Left lung (tissue), 10 donors: Measurements from ENCODE around the gene SENP8. TPM values are rescaled to one million over a fixed set of nuclear protein-coding genes. Genes with fewer than 3 reads are reported as not detected.
A peak's percentile ranks its signal among the peaks of the same experiment; 100 is the strongest.

Experiments used
- ATAC-seq: fragments of 200-7000 bp; cut with Tn5 transposase; one replicate; pipeline ENCODE4 v1.9.1; 2020; ENCODE audit warnings: moderate library complexity
- DNase-seq, 4 donors: peaks; one replicate each; pipeline ENCODE4 v3.0.0-alpha.2; 2013 to 2020
- H3K27ac ChIP-seq, 2 donors: fragments of 200-600 bp; sonication (generic) in 1 of 2; one replicate each; pipeline versions ENCODE4 v1.5.0 to v1.8.0; 2020 to 2021
- H3K27me3 ChIP-seq, 2 donors: fragments of 200-600 bp; sonication (generic) in 1 of 2; one replicate each; pipeline versions ENCODE4 v1.5.0 to v1.8.0; 2020 to 2021
- H3K36me3 ChIP-seq, 2 donors: fragments of 200-600 bp; sonication (generic) in 1 of 2; one replicate each; pipeline versions ENCODE4 v1.5.0 to v1.8.0; 2020 to 2021
- H3K4me1 ChIP-seq, 2 donors: fragments of 200-600 bp; one replicate each; pipeline ENCODE4 v1.8.0; 2021
- H3K4me3 ChIP-seq, 2 donors: fragments of 200-600 bp; sonication (generic) in 1 of 2; one replicate each; pipeline versions ENCODE4 v1.5.0 to v1.8.0; 2020 to 2021; ENCODE audit warnings: mild to moderate bottlenecking in 1 of 2
- H3K9me3 ChIP-seq, 2 donors: fragments of 200-600 bp; sonication (generic) in 1 of 2; one replicate each; pipeline versions ENCODE4 v1.5.0 to v1.8.0; 2020 to 2021
- intact Hi-C, 2 donors: fragments of 100-400 bp; cut with DNase I; formaldehyde crosslinking; loops; one replicate each; pipeline versions ENCODE4 v1.11.2 to v1.14.2; 2022
- polyA plus RNA-seq, 6 donors: library from polyadenylated mRNA; unstranded; fragments of 120-200 nt; gene quantifications; one replicate each; pipeline ENCODE4 v1.2.1, GENCODE V29; 2013; ENCODE audit not compliant: insufficient read length in 6 of 6
- total RNA-seq, 2 donors: library from RNA; stranded (reverse); fragmentation: NEBNext Ultra II Directional; extraction: Animal tissue kit (Norgen Biotek cat#: 25700); gene quantifications; one replicate each; pipeline ENCODE4 v1.2.1, GENCODE V29; 2021
- TF ChIP-seq, protein P1 (sequence below), 2 donors: fragments of 200-600 bp; sonication (generic) in 1 of 2; IDR thresholded peaks; one replicate each; pipeline versions ENCODE4 v1.5.0 to v1.8.0; 2021; ENCODE audit warnings: antibody characterized with exemption in 2 of 2
- donor health status: DM: no; HTN: yes; CAD: no.
- donor health status: DM: no; HTN: no; CAD: no.

SENP8 gene
- total and polyA plus RNA-seq, 8 donors = 3.1 to 4.9 (median 4.2) TPM

DNA sequence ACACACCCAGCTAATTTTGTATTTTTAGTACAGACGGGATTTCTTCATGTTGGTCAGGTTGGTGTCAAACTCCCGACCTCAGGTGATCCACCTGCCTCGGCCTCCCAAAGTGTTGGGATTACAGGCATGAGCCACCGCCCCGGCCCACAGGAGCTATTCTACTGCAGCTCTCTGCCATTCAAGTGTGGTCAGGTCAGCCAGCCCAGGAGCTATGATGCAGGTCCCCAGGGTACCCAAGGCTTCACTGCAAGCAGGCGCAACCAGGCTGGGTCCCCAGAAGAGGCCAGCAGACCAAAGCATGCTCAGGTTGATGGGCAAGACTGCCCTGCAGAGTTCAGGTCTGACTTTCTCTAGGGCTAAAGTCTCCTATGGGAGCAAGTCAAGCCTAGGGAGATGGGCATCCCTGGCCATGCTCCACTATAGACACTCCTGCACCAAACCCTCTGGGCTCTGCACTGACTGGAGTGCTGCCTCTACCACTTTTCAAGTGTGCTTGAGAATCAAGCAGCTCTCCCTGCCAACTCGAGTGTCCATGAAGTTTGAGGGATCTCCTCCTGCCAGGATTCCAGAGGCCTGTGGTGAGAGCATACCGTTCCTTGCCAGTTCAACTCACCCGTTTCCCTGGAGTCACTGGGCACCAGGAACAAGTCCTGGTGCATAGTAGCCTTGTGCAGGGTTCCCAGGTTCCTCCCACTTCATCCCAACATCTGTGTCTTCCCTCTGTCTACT is 31.1 kb upstream of the SENP8 start:
- Histone ChIP-seq H3K4me1 (no peaks in the 10 kb centered on the region), H3K27ac (no peak overlapping the region), H3K27me3 (no peaks in the 10 kb centered on the region), H3K4me3 (no peak overlapping the region), H3K36me3 (no peaks in the 10 kb centered on the region), H3K9me3 (no peaks in the 10 kb centered on the region)
- TF ChIP-seq, protein P1, sequence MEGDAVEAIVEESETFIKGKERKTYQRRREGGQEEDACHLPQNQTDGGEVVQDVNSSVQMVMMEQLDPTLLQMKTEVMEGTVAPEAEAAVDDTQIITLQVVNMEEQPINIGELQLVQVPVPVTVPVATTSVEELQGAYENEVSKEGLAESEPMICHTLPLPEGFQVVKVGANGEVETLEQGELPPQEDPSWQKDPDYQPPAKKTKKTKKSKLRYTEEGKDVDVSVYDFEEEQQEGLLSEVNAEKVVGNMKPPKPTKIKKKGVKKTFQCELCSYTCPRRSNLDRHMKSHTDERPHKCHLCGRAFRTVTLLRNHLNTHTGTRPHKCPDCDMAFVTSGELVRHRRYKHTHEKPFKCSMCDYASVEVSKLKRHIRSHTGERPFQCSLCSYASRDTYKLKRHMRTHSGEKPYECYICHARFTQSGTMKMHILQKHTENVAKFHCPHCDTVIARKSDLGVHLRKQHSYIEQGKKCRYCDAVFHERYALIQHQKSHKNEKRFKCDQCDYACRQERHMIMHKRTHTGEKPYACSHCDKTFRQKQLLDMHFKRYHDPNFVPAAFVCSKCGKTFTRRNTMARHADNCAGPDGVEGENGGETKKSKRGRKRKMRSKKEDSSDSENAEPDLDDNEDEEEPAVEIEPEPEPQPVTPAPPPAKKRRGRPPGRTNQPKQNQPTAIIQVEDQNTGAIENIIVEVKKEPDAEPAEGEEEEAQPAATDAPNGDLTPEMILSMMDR (IDR thresholded peaks at IDR 0.05) = no peak
- peak; percentile 88 for ATAC-seq
- intact Hi-C loops = no loop called here
- DNase-seq = peak in 2 of 4 donors; percentile 48 to 51

DNA sequence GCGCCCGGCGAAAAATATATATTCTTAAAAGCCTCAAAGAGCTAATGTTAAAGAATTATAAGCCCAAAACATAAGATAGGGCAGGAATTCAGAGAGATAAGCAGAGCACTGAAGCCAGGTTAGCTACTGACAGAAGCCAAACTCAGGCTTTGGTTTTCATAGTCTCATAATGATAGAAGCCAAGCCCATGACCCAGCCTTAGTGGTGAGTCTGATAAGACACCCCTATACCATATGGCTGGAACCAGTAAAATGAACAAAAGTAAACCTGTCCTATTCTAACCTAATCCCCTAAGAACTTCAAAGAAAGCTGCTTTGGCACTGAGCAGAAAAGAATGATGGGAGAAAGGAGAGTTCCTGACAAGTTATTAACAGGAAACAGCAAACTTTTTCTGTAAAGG is 26.2 kb upstream of the SENP8 start:
- ATAC-seq = no peak
- H3K4me3 ChIP-seq = no peak overlapping the region
- no peak for DNase-seq
- H3K27me3 ChIP-seq = no peaks in the 10 kb centered on the region
- no peaks in the 10 kb centered on the region for H3K4me1 ChIP-seq
- no peaks in the 10 kb centered on the region for H3K36me3 ChIP-seq
- no peak overlapping the region for H3K27ac ChIP-seq
- no peaks in the 10 kb centered on the region for H3K9me3 ChIP-seq
- intact Hi-C loops = no loop called here
- TF ChIP-seq, protein P1 (IDR thresholded peaks at IDR 0.05) = no peak

DNA sequence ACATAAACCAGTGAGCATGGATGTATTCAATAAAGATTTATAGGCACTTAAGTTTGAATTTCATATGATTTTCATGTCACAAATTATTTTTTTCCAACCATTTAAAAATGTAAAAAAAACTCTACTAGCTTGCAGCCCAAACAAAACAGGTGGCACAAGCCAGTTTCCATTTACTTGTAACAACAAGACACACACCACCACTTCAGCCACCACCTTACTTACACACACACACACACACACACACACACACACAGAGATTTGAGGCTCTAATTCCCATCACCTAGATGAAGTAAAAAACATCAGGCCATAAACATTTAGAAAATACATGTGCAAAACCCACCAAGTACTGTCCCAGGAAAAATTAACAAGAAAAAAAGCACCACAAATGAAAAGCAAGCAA is 25.5 kb upstream of the SENP8 start:
- DNase-seq = no peak
- no peak for ATAC-seq
- no peaks in the 10 kb centered on the region for H3K27me3 ChIP-seq
- H3K9me3 ChIP-seq = no peaks in the 10 kb centered on the region
- H3K36me3 ChIP-seq = no peaks in the 10 kb centered on the region
- H3K27ac ChIP-seq = no peak overlapping the region
- no peak overlapping the region for H3K4me3 ChIP-seq
- TF ChIP-seq, protein P1 (IDR thresholded peaks at IDR 0.05) = no peak
- H3K4me1 ChIP-seq = no peaks in the 10 kb centered on the region
- intact Hi-C loops = no loop called here

DNA sequence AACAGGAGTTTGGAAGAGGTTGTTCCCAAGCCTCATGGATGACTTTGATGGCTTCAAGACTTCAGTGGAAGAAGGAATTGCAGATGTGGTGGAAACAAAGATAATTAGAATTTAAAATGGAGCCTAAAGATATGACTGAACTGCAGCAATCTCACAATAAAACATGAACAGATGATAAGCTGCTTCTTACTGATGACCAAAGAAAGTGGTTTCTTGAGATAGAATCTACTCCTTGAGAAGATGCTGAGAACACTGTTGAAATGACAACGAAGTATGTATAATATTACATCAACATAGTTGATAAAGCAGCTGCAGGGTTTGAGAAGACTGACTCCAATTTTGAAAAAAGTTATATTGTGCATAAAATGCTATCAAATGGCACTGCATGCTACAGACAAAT is 21.4 kb upstream of the SENP8 start:
- DNase-seq (no peak), ATAC-seq (no peak)
- H3K9me3 ChIP-seq = no peaks in the 10 kb centered on the region
- no peak overlapping the region for H3K4me3 ChIP-seq
- H3K4me1 ChIP-seq = no peaks in the 10 kb centered on the region
- TF ChIP-seq, protein P1 (IDR thresholded peaks at IDR 0.05) = no peak
- intact Hi-C loops = no loop called here
- no peaks in the 10 kb centered on the region for H3K36me3 ChIP-seq
- H3K27ac ChIP-seq = no peak overlapping the region
- no peaks in the 10 kb centered on the region for H3K27me3 ChIP-seq

DNA sequence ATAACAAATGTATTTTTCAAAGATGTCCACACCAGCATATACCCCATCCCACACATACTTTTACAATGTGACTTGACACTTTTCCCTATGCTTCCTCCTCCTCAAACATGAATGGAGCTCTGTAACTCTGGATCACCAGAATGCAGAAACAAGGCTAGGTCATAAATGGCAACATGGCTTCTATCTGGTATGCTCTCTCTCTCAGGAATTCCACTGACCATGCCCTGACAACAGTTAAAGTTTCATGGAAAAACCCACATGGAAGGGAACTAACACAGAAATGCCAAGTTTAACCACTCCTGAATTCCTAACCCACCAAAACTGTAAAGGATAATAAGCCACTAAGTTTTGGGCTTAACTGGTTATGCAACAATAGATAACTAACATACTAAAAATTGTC is 20.2 kb upstream of the SENP8 start:
- Histone ChIP-seq H3K36me3 (no peaks in the 10 kb centered on the region), H3K9me3 (no peaks in the 10 kb centered on the region), H3K27ac (no peak overlapping the region), H3K27me3 (no peaks in the 10 kb centered on the region), H3K4me3 (no peak overlapping the region), H3K4me1 (peaks cover 0 to 5% of the 10 kb centered on the region in 2 donors)
- no peak for DNase-seq
- TF ChIP-seq, protein P1 (IDR thresholded peaks at IDR 0.05) = no peak
- no peak for ATAC-seq
- intact Hi-C loops = no loop called here
